A673 (cell line): ENCODE results near the gene IQGAP2. TPM values are rescaled to one million over a fixed set of nuclear protein-coding genes. Genes with fewer than 3 reads are reported as not detected.

Experiments used
- BruUV-seq: library from RNA; stranded (reverse); fragments of 400-500 nt; replicated peaks from 2 replicates; lab custom pipeline; 2021; lab: Mats Ljungman, UMichigan
- CTCF ChIA-PET: fragments of 300-600 bp; sonication (Branson Sonifier 250); formaldehyde crosslinking; loops from one replicate; lab custom pipeline; 2022; ENCODE audit warnings: antibody characterized with exemption; lab: Charles Lee
- POLR2A ChIA-PET: fragments of 300-600 bp; sonication (Branson Sonifier 250); formaldehyde crosslinking; loops from one replicate; lab custom pipeline; 2022; ENCODE audit warnings: antibody characterized with exemption; ENCODE audit not compliant: low non-redundant PET; lab: Charles Lee
- DNase-seq: peaks from one replicate; pipeline ENCODE4 v3.0.0-alpha.2; 2015; ENCODE audit warnings: low spot score
- H3K27ac ChIP-seq: fragments of 200-600 bp; sonication (generic); 2 replicates; pipeline ENCODE4 v1.5.1; 2016; ENCODE audit warnings: mixed run types, low read depth, mild to moderate bottlenecking, mixed read lengths, antibody characterized with exemption, low read length; ENCODE audit not compliant: poor library complexity, severe bottlenecking
- H3K27me3 ChIP-seq: fragments of 200-600 bp; sonication (generic); replicated peaks from 2 replicates; pipeline ENCODE4 v1.6.1; 2017; ENCODE audit warnings: mixed run types, low read depth, mild to moderate bottlenecking, mixed read lengths, antibody characterized with exemption, low read length; ENCODE audit not compliant: insufficient read depth, poor library complexity
- H3K36me3 ChIP-seq: fragments of 200-600 bp; sonication (generic); 2 replicates; pipeline ENCODE4 v1.6.1; 2016; ENCODE audit warnings: mixed run types, mild to moderate bottlenecking, mixed read lengths, antibody characterized with exemption, low read length; ENCODE audit not compliant: insufficient read depth, poor library complexity, severe bottlenecking
- H3K4me1 ChIP-seq: fragments of 200-600 bp; sonication (generic); 2 replicates; pipeline ENCODE4 v1.6.1; 2017; ENCODE audit warnings: mixed run types, mild to moderate bottlenecking, mixed read lengths, antibody characterized with exemption, low read length; ENCODE audit not compliant: insufficient read depth, poor library complexity, severe bottlenecking
- H3K4me3 ChIP-seq: fragments of 200-600 bp; sonication (generic); 2 replicates; pipeline ENCODE4 v1.5.1; 2016; ENCODE audit warnings: low read depth, mixed run types, mild to moderate bottlenecking, mixed read lengths, low read length; ENCODE audit not compliant: poor library complexity, severe bottlenecking
- H3K9me3 ChIP-seq: fragments of 200-600 bp; sonication (generic); 2 replicates; pipeline ENCODE4 v1.6.1; 2016; ENCODE audit warnings: mixed run types, low read depth, mild to moderate bottlenecking, mixed read lengths, antibody characterized with exemption, low read length; ENCODE audit not compliant: poor library complexity, severe bottlenecking
- CTCF ChIP-seq: fragments of 300-800, 200-600 bp; sonication (generic); conservative IDR thresholded peaks from 2 replicates; pipeline ENCODE4 v1.5.1; 2017; ENCODE audit warnings: low read depth, mild to moderate bottlenecking, antibody characterized with exemption, low read length, moderate library complexity, mixed read lengths
- EZH2 ChIP-seq: fragments of 200-600 bp; sonication (generic); IDR thresholded peaks from 2 replicates; pipeline ENCODE4 v1.6.1; 2017; ENCODE audit warnings: borderline replicate concordance, low read depth, mild to moderate bottlenecking, mixed read lengths, antibody characterized with exemption, low read length; ENCODE audit not compliant: poor library complexity, severe bottlenecking
- intact Hi-C: fragments of 100-400 bp; cut with micrococcal nuclease; formaldehyde crosslinking; loops from one replicate; pipeline ENCODE4 v1.10.0; 2022; ENCODE audit not compliant: unreplicated experiment
- total RNA-seq: library from RNA; stranded (reverse); gene quantifications from 2 replicates; pipeline ENCODE4 v1.2.3, GENCODE V29; 2021

IQGAP2 gene
- total RNA-seq, 1 experiment from 2014 or later, result 26.8 TPM

- intact Hi-C loops, result no loop called here
- peaks cover 9% of the 10 kb centered on the region for H3K4me1 ChIP-seq
- no peaks in the 10 kb centered on the region for H3K27me3 ChIP-seq
- no peak overlapping the region for H3K4me3 ChIP-seq
- BruUV-seq, result no TSS peak
- ChIA-PET POLR2A (interaction anchor here (0.6 kb wide), 1 partner anchor 17 kb away, joined by 3 read pairs; no protein-coding TSS in a partner anchor), CTCF (no interaction called here)
- DNase-seq, result no peak
- H3K27ac ChIP-seq, result no peak overlapping the region
- no peaks in the 10 kb centered on the region for H3K36me3 ChIP-seq
- TF ChIP-seq CTCF, result no peak
- TF ChIP-seq EZH2, result no peak
- no peaks in the 10 kb centered on the region for H3K9me3 ChIP-seq
Measured at GRCh38 chr5:76485511-76485910, 82.4 kb downstream of the IQGAP2 start.

DNA sequence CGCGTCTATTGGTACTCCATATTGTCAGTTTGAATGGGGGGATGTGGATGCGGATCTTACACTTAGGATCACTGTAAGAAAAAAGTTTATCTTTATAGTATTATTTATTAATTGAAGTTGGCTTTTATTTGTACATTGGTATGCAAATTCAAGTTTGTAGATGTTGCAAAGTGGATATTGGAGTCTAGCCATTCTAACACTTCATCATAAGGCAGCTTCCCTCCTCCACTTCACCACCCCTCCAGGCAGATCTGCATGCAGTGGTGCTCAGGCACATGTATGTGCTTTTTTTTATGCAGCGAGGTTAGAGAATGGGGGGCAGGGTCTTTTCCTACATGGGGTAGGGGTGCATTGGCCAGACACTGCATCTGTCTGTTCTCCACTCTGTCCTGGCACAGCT, 84.3 kb downstream of the IQGAP2 start:
- POLR2A ChIA-PET, result no interaction called here
- Histone ChIP-seq H3K36me3 (no peaks in the 10 kb centered on the region), H3K4me3 (no peak overlapping the region), H3K9me3 (no peaks in the 10 kb centered on the region), H3K27ac (no peak overlapping the region), H3K27me3 (no peaks in the 10 kb centered on the region), H3K4me1 (peaks cover 16% of the 10 kb centered on the region)
- no TSS peak for BruUV-seq
- CTCF ChIA-PET, result no interaction called here
- TF ChIP-seq CTCF (no peak), EZH2 (no peak)
- no peak for DNase-seq
- intact Hi-C loops, result no loop called here

DNA sequence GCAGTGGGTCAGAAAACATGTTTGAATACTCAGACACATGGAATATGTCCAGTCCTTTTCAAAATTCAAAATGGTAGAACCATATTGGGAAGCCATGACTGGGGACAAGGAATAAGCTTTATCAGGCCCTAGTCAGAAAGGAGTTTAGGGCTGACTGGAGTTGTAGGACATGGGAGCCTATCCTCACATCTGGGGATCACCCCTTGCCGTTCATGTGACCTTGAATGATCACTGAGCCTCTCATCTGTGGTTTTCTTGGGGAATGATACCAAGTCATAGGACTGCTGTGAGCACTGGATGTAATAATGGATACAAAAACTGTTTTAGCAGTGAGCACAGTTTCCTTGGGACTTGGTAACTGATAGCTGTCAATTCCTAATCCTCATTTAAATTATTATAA, 84.7 kb downstream of the IQGAP2 start:
- CTCF ChIA-PET, result no interaction called here
- intact Hi-C loops, result no loop called here

More for the DNA sequence above, 84.7 kb downstream of the IQGAP2 start:
- H3K9me3 ChIP-seq, result no peaks in the 10 kb centered on the region
- no peaks in the 10 kb centered on the region for H3K36me3 ChIP-seq
- H3K27ac ChIP-seq, result no peak overlapping the region
- H3K27me3 ChIP-seq, result no peaks in the 10 kb centered on the region
- TF ChIP-seq EZH2 (no peak), CTCF (no peak)
- DNase-seq, result no peak
- no peak overlapping the region for H3K4me3 ChIP-seq
- BruUV-seq, result no TSS peak
- H3K4me1 ChIP-seq, result peaks cover 16% of the 10 kb centered on the region
- POLR2A ChIA-PET, result no interaction called here
